Measurements from ENCODE around the gene HOXD4.

Gene HOXD4

DNA sequence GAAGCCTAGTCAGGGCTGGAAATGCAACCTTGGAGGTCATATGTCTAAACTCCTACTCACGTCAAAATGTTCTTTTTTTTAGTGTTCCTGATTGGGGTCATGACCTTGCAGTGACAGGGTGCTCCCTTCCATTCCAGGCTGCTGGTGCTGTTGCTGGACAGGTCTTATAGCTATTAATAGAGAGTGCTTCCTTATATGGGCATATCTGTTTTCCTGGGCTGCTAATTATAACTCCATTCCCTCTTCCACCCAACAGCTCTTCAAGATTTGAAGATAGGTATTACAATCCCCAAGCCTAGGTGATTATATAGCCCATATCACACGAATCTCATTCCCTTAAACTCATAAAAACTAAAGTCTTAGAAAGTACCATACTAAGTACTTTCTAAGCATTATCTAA, 18.4 kb downstream of the HOXD4 start:
- TF ChIP-seq, protein P1, sequence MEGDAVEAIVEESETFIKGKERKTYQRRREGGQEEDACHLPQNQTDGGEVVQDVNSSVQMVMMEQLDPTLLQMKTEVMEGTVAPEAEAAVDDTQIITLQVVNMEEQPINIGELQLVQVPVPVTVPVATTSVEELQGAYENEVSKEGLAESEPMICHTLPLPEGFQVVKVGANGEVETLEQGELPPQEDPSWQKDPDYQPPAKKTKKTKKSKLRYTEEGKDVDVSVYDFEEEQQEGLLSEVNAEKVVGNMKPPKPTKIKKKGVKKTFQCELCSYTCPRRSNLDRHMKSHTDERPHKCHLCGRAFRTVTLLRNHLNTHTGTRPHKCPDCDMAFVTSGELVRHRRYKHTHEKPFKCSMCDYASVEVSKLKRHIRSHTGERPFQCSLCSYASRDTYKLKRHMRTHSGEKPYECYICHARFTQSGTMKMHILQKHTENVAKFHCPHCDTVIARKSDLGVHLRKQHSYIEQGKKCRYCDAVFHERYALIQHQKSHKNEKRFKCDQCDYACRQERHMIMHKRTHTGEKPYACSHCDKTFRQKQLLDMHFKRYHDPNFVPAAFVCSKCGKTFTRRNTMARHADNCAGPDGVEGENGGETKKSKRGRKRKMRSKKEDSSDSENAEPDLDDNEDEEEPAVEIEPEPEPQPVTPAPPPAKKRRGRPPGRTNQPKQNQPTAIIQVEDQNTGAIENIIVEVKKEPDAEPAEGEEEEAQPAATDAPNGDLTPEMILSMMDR (IDR thresholded peaks at IDR 0.05; ENCODE audit: unreplicated experiment in 3 of 3), result no peak
- H3K4me3 Mint-ChIP-seq, result peak overlapping the region; percentile 6 to 29 (median 8)
- H3K27ac Mint-ChIP-seq, result peak overlapping the region; percentile 95 to 100 (median 97)

GRCh38 chr2:176170602-176171305, 19.4 kb downstream of the HOXD4 start:
- no peaks in the 10 kb centered on the region for H3K9me3 Mint-ChIP-seq
- TF ChIP-seq, protein P1 (IDR thresholded peaks at IDR 0.05; ENCODE audit: unreplicated experiment in 3 of 3), result no peak
- peaks cover 8% of the 10 kb centered on the region for H3K27me3 Mint-ChIP-seq (ENCODE audit: low read depth)
- H3K27ac Mint-ChIP-seq, result peak overlapping the region; percentile 95 to 100 (median 97)
- peaks cover 36% of the 10 kb centered on the region for H3K36me3 Mint-ChIP-seq (ENCODE audit: low read depth)
- peak overlapping the region; percentile 80 to 95 (median 93) for H3K4me3 Mint-ChIP-seq
- peaks cover 77% of the 10 kb centered on the region for H3K4me1 Mint-ChIP-seq

More for the DNA sequence above, 18.4 kb downstream of the HOXD4 start:
- peaks cover 77% of the 10 kb centered on the region for H3K4me1 Mint-ChIP-seq
- H3K9me3 Mint-ChIP-seq, result no peaks in the 10 kb centered on the region
- peaks cover 8% of the 10 kb centered on the region for H3K27me3 Mint-ChIP-seq (ENCODE audit: low read depth)
- peaks cover 36% of the 10 kb centered on the region for H3K36me3 Mint-ChIP-seq (ENCODE audit: low read depth)

DNA sequence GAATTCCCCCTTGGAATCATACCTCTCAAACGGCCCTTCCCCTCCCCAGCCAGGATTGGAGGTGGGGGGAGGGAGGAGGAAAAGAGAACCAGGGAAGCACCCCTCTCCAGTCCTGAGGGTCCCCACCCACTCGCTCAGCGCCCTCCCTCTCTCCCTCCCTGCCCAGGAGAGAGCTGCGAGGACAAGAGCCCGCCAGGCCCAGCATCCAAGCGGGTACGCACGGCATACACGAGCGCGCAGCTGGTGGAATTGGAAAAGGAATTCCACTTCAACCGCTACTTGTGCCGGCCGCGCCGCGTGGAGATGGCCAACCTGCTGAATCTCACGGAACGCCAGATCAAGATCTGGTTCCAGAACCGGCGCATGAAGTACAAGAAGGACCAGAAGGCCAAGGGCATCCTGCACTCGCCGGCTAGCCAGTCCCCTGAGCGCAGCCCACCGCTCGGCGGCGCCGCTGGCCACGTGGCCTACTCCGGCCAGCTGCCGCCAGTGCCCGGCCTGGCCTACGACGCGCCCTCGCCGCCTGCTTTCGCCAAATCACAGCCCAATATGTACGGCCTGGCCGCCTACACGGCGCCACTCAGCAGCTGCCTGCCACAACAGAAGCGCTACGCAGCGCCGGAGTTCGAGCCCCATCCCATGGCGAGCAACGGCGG, 20.1 kb downstream of the HOXD4 start:
- Mint-ChIP-seq H3K36me3 (ENCODE audit: low read depth) (peaks cover 31% of the 10 kb centered on the region), H3K4me3 (peak overlapping the region; percentile 80 to 95 (median 93)), H3K9me3 (no peaks in the 10 kb centered on the region), H3K27ac (peak overlapping the region; percentile 97 to 100 (median 99)), H3K27me3 (ENCODE audit: low read depth) (peaks cover 8% of the 10 kb centered on the region), H3K4me1 (peaks cover 77% of the 10 kb centered on the region)
- TF ChIP-seq, protein P1 (IDR thresholded peaks at IDR 0.05; ENCODE audit: unreplicated experiment in 3 of 3), result no peak

DNA sequence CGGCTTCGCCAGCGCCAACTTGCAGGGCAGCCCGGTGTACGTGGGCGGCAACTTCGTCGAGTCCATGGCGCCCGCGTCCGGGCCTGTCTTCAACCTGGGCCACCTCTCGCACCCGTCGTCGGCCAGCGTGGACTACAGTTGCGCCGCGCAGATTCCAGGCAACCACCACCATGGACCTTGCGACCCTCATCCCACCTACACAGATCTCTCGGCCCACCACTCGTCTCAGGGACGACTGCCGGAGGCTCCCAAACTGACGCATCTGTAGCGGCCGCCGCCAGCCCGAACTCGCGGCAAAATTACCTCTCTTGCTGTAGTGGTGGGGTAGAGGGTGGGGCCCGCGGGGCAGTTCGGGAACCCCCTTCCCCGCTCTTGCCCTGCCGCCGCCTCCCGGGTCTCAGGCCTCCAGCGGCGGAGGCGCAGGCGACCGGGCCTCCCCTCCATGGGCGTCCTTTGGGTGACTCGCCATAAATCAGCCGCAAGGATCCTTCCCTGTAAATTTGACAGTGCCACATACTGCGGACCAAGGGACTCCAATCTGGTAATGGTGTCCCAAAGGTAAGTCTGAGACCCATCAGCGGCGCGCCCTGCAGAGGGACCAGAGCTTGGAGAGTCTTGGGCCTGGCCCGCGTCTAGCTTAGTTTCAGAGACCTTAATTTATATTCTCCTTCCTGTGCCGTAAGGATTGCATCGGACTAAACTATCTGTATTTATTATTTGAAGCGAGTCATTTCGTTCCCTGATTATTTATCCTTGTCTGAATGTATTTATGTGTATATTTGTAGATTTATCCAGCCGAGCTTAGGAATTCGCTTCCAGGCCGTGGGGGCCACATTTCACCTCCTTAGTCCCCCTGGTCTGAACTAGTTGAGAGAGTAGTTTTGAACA, 20.9 kb downstream of the HOXD4 start:
- peaks cover 77% of the 10 kb centered on the region for H3K4me1 Mint-ChIP-seq
- TF ChIP-seq, protein P1 (IDR thresholded peaks at IDR 0.05; ENCODE audit: unreplicated experiment in 3 of 3), result no peak
- peak overlapping the region; percentile 80 to 95 (median 93) for H3K4me3 Mint-ChIP-seq
- peaks cover 4% of the 10 kb centered on the region for H3K27me3 Mint-ChIP-seq (ENCODE audit: low read depth)
- peak overlapping the region; percentile 97 to 100 (median 99) for H3K27ac Mint-ChIP-seq
- H3K36me3 Mint-ChIP-seq (ENCODE audit: low read depth), result peaks cover 27% of the 10 kb centered on the region
- no peaks in the 10 kb centered on the region for H3K9me3 Mint-ChIP-seq

DNA sequence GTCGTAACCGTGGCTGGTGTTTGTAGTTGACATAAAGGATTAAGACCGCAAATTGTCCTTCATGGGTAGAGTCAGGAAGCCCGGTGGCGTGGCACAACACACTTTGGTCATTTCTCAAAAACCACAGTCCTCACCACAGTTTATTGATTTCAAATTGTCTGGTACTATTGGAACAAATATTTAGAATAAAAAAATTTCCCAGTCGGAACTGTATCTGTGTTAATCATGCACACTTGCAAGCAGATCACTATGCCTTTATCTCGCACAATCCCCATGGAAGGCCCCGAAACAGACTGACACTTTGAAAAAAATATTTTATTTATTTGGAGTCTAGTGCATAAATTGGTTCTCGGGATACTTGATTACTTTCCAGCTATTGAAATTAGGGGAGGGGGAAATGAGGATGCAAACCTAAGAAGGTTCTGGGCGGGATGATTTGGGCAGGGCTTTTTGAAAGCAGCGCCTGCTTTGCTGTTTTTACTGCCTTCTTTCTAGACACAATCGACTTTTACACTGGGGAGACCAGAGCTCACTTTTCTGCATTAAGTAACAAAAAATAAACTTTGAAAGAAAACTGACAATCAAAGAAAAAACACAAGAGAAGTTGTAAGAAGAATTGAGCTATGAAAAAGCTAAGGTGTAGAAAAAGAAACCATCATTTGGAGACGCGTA, 21.7 kb downstream of the HOXD4 start:
- Mint-ChIP-seq H3K36me3 (ENCODE audit: low read depth) (peaks cover 19% of the 10 kb centered on the region), H3K27ac (peak overlapping the region; percentile 97 to 100 (median 99)), H3K4me1 (peaks cover 77% of the 10 kb centered on the region), H3K4me3 (peak overlapping the region; percentile 80 to 95 (median 93)), H3K9me3 (no peaks in the 10 kb centered on the region), H3K27me3 (ENCODE audit: low read depth) (peaks cover 11% of the 10 kb centered on the region)
- TF ChIP-seq, protein P1 (IDR thresholded peaks at IDR 0.05; ENCODE audit: unreplicated experiment in 3 of 3), result no peak
